HG03565 (cell line): ENCODE measurements around the gene TMEM33.
"Not testable (repeated sequence)": the region's sequence is repeated elsewhere in the genome, so short reads cannot be mapped to it uniquely, and the experiment has no call there.

Experiments used
- ATAC-seq: cut with Tn5 transposase; IDR thresholded peaks from one replicate; pipeline ENCODE4 v1.9.1; 2021; ENCODE audit warnings: mild to moderate bottlenecking, moderate library complexity; ENCODE audit not compliant: unreplicated experiment

The TMEM33 gene

GRCh38 chr4:41934901-41935651, at the start of gene TMEM33:
TSS of gene TMEM33 (plus strand) at chr4:41935429. CDS start at chr4:41935485, 56 bp downstream.
- ATAC-seq, result peak; percentile 80

- no peak for ATAC-seq
These were observed 49.8 kb upstream of the TMEM33 start for GRCh38 chr4:41885456-41885855.

GRCh38 chr4:41887277-41887676, 48.0 kb upstream of the TMEM33 start:
- no peak for ATAC-seq

GRCh38 chr4:41887821-41888686, 47.2 kb upstream of the TMEM33 start:
- no peak for ATAC-seq

- ATAC-seq, result no peak
These were observed 46.5 kb upstream of the TMEM33 start for GRCh38 chr4:41888687-41889074.

- ATAC-seq, result no peak
These were observed 45.9 kb upstream of the TMEM33 start for GRCh38 chr4:41889317-41889716.

- no peak for ATAC-seq
These were observed 45.1 kb upstream of the TMEM33 start for GRCh38 chr4:41890085-41890484.

GRCh38 chr4:41896648-41897047, 38.6 kb upstream of the TMEM33 start:
- ATAC-seq, result no peak

- no peak for ATAC-seq
These were observed 37.5 kb upstream of the TMEM33 start for GRCh38 chr4:41897698-41898097.

- not testable (repeated sequence) for ATAC-seq
These were observed 26.1 kb upstream of the TMEM33 start for GRCh38 chr4:41909136-41909535.

- ATAC-seq, result no peak
These were observed 22.7 kb upstream of the TMEM33 start for GRCh38 chr4:41912546-41912945.

GRCh38 chr4:41913509-41913908, 21.7 kb upstream of the TMEM33 start:
- ATAC-seq, result no peak

- ATAC-seq, result no peak
These were observed 17.0 kb upstream of the TMEM33 start for GRCh38 chr4:41918278-41918677.

GRCh38 chr4:41920416-41920815, 14.8 kb upstream of the TMEM33 start:
- not testable (repeated sequence) for ATAC-seq

GRCh38 chr4:41921476-41921875, 13.8 kb upstream of the TMEM33 start:
- ATAC-seq, result no peak

GRCh38 chr4:41927796-41928499, 7.3 kb upstream of the TMEM33 start:
- ATAC-seq, result no peak

GRCh38 chr4:41930139-41930831, 4.9 kb upstream of the TMEM33 start:
- no peak for ATAC-seq

- no peak for ATAC-seq
These were observed 2.2 kb upstream of the TMEM33 start for GRCh38 chr4:41932988-41933387.

GRCh38 chr4:41933997-41934503, 1.2 kb upstream of the TMEM33 start:
- ATAC-seq, result no peak

GRCh38 chr4:41934514-41934900, 722 bp upstream of the TMEM33 start:
- no peak for ATAC-seq

GRCh38 chr4:41935652-41936021, 408 bp downstream of the TMEM33 start:
- ATAC-seq, result no peak
